NB4 (cell line): ENCODE measurements around the gene CGB3.
"Not testable (repeated sequence)": the region's sequence is repeated elsewhere in the genome, so short reads cannot be mapped to it uniquely, and the experiment has no call there.

ENCODE experiments used
- DNase-seq: peaks from one replicate; pipeline ENCODE4 v3.0.0; 2010; ENCODE audit warnings: low read depth
- H3K4me3 ChIP-seq: one replicate; pipeline ENCODE4 v1.5.1; 2011; ENCODE audit warnings: mild to moderate bottlenecking, low read depth, low read length, moderate library complexity
- CTCF ChIP-seq: IDR thresholded peaks from one replicate; pipeline ENCODE4 v1.5.1; 2012; ENCODE audit warnings: low read depth, low read length
- MAX ChIP-seq: IDR thresholded peaks from 2 replicates; pipeline ENCODE4 v1.6.1; 2011; ENCODE audit warnings: low read depth, low read length
- MYC ChIP-seq: IDR thresholded peaks from 2 replicates; pipeline ENCODE4 v1.6.1; 2011; ENCODE audit warnings: low read depth, low read length
- POLR2A ChIP-seq: IDR thresholded peaks from 2 replicates; pipeline ENCODE4 v1.6.1; 2011; ENCODE audit warnings: mild to moderate bottlenecking; ENCODE audit not compliant: insufficient read length; ENCODE audit errors: extremely low read depth

Gene CGB3

GRCh38 chr19:49042177-49042576, 18.0 kb upstream of the CGB3 start:
- H3K4me3 ChIP-seq = no peak overlapping the region
- no peak for DNase-seq
- TF ChIP-seq POLR2A = no peak
- no peak for TF ChIP-seq MYC
- TF ChIP-seq MAX = no peak
- TF ChIP-seq CTCF = no peak

DNA sequence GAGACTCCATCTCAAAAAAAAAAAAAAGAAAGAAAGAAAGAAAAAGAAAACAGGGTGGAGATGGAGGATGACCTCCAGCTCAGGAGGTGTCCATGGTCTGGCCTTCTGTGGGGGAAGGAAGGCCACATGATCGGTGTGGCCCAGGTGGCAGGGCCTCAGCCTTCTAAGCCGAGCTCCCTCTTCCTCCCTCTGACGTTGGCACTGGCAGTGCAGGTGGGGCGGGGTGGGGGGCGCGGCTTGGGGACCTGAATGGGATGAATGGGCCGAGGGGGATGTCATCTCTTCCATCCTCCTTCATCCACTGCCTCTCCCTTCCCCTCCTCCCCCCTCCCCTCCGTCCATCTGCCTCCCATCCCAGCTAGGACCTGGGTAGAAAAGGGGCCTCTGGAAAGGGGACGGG, 15.6 kb upstream of the CGB3 start:
- DNase-seq, H3K4me3 ChIP-seq: not testable (repeated sequence)

- not testable (repeated sequence) for H3K4me3 ChIP-seq, DNase-seq
Measured at GRCh38 chr19:49038557-49039276, 14.6 kb upstream of the CGB3 start.

- H3K4me3 ChIP-seq = not testable (repeated sequence)
Measured at GRCh38 chr19:49038111-49038510, 14.0 kb upstream of the CGB3 start.

DNA sequence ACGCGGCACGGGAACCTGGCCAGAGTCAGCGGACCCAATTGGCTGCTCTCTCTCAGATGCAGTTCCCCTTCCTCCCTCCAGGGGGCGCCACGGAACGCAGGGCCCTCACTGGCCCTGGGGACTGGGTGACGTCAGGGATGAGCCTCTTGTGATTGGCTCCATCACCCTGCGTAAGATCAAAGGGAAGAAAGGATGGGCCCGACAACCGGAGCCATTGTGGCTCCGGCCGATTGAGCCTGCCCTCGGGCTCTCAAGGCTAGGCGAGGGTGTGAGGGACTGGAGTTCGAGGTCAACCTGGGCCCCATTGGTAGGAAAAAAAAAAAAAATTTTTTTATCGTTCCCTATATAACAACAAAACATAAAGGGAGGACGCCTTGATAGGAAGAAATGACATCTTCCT, 12.7 kb upstream of the CGB3 start, which contains the start of gene CGB1:
Gene CGB1, minus strand, starts transcription at position 81 of the 400 bp plus-strand sequence. CDS start 184 bp downstream, outside the sequence.
- not testable (repeated sequence) for H3K4me3 ChIP-seq
- peak; percentile 45 for DNase-seq
- TF ChIP-seq CTCF = peak; percentile 67

More at GRCh38 chr19:49038111-49038510, 14.0 kb upstream of the CGB3 start:
- DNase-seq = not testable (repeated sequence)

DNA sequence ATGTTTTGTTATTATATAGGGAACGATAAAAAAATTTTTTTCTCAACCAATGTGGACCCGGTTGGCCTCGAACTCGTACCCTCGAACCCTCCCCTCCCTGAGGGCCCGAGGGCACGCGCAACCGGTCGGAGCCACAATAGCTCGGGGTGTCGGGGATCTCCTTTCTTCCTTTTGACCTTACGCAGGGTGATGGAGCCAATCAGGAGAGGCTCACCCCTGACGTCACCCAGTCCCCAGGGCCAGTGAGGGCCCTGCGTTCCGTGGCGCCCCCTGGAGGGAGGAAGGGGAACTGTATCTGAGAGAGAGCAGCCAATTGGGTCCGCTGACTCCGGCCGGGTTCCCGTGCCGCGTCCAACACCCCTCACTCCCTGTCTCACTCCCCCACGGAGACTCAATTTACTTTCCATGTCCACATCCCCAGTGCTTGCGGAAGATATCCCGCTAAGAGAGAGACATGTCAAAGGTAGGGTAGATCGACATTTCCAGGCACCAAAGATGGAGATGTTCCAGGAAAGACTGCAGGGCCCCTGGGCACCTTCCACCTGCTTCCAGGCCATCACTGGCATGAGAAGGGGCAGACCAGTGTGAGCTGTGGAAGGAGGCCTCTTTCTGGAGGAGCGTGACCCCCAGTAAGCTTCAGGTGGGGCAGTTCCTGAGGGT, 7.6 kb upstream of the CGB3 start, which contains the start of gene CGB2:
Gene CGB2, plus strand, starts transcription at position 249 of the 660 bp plus-strand sequence. Its CDS starts 206 bp downstream, at position 455.
- not testable (repeated sequence) for H3K4me3 ChIP-seq
- peak; percentile 34 for TF ChIP-seq CTCF

GRCh38 chr19:49030323-49030722, 6.2 kb upstream of the CGB3 start:
- H3K4me3 ChIP-seq, DNase-seq: not testable (repeated sequence)

More for the DNA sequence above, 7.6 kb upstream of the CGB3 start, which contains the start of gene CGB2:
- DNase-seq = not testable (repeated sequence)

DNA sequence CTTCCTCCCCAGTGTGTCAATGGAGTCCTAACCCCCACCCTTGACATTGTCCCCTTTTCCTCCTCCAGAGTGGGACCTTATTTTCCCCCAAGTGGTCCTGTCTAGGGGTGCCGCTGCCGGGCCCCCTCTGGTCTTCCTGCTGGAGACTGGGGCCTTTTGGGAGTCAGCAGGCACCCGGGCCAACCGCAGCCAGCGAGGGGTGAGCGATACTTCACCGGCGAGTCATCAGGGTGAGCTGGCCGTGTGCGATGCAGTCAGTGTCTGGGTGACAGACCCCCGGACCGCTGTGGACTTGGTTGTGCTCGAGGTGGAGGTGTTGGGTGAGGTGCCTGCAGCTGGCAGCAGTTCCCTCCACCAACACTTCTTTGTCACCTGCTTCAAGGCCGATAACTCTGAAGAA, 5.6 kb upstream of the CGB3 start:
- not testable (repeated sequence) for H3K4me3 ChIP-seq, DNase-seq

GRCh38 chr19:49028686-49029085, 4.6 kb upstream of the CGB3 start:
- not testable (repeated sequence) for H3K4me3 ChIP-seq, DNase-seq

DNA sequence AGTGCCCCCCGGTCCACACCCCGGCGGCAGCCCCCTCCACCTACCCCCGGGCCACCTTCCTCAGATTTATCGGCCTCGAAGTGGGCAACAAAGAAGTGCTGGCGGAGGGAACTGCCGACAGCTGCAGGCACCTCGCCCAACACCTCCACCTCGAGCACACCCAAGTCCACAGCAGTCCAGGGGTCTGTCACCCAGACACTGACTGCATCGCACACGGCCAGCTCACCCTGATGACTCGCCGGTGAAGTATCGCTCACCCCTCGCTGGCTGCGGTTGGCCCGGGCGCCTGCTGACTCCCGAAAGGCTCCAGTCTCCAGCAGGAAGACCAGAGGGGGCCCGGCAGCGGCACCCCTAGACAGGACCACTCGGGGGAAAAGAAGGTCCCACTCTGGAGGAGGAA, 1.5 kb upstream of the CGB3 start:
- not testable (repeated sequence) for DNase-seq, H3K4me3 ChIP-seq

GRCh38 chr19:49025088-49025487, 955 bp upstream of the CGB3 start:
- not testable (repeated sequence) for H3K4me3 ChIP-seq, DNase-seq
